AG04450 (cell line): ENCODE results near the gene ALG14. TPM values are rescaled to one million over a fixed set of nuclear protein-coding genes. Genes with fewer than 3 reads are reported as not detected.
A peak's percentile ranks its signal among the peaks of the same experiment; 100 is the strongest.

Experiments used
- CTCF ChIA-PET: fragments of 300-600, 350-600 bp; formaldehyde crosslinking; extraction: SDS; loops from one replicate; lab custom pipeline; 2022; ENCODE audit warnings: antibody characterized with exemption, inconsistent platforms; lab: Charles Lee
- POLR2A ChIA-PET: fragments of 350-600 bp; formaldehyde crosslinking; extraction: SDS; loops from one replicate; lab custom pipeline; 2021; ENCODE audit warnings: antibody characterized with exemption, inconsistent platforms; lab: Yijun Ruan, JAX
- DNase-seq: peaks from one replicate; pipeline ENCODE4 v3.0.0-alpha.2; 2011; ENCODE audit warnings: low read depth, low spot score
- H3K27ac ChIP-seq: one replicate; pipeline ENCODE4 v1.5.1; 2012; ENCODE audit warnings: low read depth, low read length, control low read depth
- H3K27me3 ChIP-seq: one replicate; pipeline ENCODE4 v1.6.0; 2012; ENCODE audit warnings: low read length; ENCODE audit not compliant: control insufficient read depth, insufficient read depth
- H3K4me3 ChIP-seq: 2 replicates; pipeline ENCODE4 v1.5.1; 2011; ENCODE audit warnings: mild to moderate bottlenecking, low read depth, low read length, control low read depth
- H3K9me3 ChIP-seq: 2 replicates; pipeline ENCODE4 v1.5.1; 2012; ENCODE audit warnings: low read length; ENCODE audit not compliant: control insufficient read depth, insufficient read depth
- polyA plus RNA-seq: library from polyadenylated mRNA; depleted of rRNA; stranded (reverse); fragments of >200 nt; gene quantifications from 2 replicates; pipeline ENCODE4 v1.2.3, GENCODE V29; 2011
- TF ChIP-seq, protein P1 (sequence below): IDR thresholded peaks from 2 replicates; pipeline ENCODE4 v1.5.1; 2011; ENCODE audit warnings: low read depth, low read length, control low read depth, inconsistent platforms

ALG14 gene
- polyA plus RNA-seq, 1 experiment: 3.1 TPM

DNA sequence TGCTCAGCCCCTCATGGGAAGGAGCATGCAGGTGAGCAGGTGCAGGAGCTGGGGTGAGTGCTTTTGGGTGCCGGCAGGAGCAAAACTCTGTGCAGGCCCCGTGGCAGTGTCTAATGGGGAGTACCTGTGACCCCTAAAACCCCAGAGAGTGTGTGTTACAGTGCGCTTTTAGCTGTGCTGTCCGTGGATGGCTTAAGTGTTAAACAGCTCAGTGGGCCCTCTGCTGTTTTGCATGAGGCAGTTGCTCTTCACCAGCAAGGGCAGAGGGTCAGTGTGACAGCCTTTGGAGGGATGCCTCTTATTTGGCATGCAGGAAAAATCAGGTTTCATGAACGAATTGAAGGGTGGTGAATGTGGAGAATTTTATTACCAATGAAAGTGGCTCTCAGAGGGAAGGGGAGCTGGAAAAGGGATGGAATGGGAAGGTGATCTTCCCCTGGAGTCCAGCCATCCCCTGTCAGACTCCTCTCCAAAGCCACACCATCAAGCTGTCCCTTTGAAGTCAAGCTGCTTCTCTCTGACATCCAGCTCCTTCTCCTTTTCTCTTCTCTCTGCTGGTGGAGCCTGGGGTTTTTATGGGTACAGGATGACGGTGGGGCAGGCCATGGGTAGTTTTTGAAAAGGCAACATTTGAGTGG, 17.0 kb upstream of the ALG14 start:
- ChIA-PET POLR2A (no interaction called here), CTCF (interaction anchor here (3.9 kb wide), 1 partner anchor 144 kb away, joined by 23 read pairs; the partner anchor contains the start of gene RWDD3)
- DNase-seq: no peak
- H3K4me3 ChIP-seq: no peak overlapping the region
- no peak overlapping the region for H3K27ac ChIP-seq
- TF ChIP-seq, protein P1, sequence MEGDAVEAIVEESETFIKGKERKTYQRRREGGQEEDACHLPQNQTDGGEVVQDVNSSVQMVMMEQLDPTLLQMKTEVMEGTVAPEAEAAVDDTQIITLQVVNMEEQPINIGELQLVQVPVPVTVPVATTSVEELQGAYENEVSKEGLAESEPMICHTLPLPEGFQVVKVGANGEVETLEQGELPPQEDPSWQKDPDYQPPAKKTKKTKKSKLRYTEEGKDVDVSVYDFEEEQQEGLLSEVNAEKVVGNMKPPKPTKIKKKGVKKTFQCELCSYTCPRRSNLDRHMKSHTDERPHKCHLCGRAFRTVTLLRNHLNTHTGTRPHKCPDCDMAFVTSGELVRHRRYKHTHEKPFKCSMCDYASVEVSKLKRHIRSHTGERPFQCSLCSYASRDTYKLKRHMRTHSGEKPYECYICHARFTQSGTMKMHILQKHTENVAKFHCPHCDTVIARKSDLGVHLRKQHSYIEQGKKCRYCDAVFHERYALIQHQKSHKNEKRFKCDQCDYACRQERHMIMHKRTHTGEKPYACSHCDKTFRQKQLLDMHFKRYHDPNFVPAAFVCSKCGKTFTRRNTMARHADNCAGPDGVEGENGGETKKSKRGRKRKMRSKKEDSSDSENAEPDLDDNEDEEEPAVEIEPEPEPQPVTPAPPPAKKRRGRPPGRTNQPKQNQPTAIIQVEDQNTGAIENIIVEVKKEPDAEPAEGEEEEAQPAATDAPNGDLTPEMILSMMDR: no peak
- no peaks in the 10 kb centered on the region for H3K27me3 ChIP-seq
- H3K9me3 ChIP-seq: peaks cover 15% of the 10 kb centered on the region

DNA sequence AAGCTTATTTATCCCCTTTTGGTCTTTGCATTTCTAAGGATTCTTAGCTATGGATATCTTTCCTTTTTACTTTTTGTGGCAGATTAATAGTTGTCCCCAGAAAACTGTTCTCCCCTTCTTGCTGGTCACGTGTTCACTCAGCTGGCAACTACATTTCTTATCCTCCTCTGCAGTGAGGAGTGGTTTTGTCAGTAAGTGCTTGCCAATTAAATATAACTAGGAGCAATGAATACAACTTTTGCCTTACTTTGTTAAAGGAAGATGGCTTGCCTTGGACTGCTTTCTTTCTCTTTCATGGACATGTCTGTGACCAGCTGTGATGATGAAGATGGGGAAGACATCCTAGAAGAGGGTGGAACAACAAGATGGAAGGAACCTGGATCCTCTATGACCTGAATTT, 15.6 kb upstream of the ALG14 start:
- H3K27ac ChIP-seq: no peak overlapping the region
- CTCF ChIA-PET: interaction anchor here (1.4 to 3.9 kb wide), 2 partner anchors 45 to 145 kb away, joined by 3 to 23 read pairs; partner anchors contain the start of gene RWDD3
- no peak for DNase-seq
- peaks cover 15% of the 10 kb centered on the region for H3K9me3 ChIP-seq
- POLR2A ChIA-PET: interaction anchor here (0.6 kb wide), 1 partner anchor 586 kb away, joined by 5 read pairs; no protein-coding TSS in a partner anchor
- TF ChIP-seq, protein P1: no peak
- H3K27me3 ChIP-seq: no peaks in the 10 kb centered on the region
- H3K4me3 ChIP-seq: no peak overlapping the region

DNA sequence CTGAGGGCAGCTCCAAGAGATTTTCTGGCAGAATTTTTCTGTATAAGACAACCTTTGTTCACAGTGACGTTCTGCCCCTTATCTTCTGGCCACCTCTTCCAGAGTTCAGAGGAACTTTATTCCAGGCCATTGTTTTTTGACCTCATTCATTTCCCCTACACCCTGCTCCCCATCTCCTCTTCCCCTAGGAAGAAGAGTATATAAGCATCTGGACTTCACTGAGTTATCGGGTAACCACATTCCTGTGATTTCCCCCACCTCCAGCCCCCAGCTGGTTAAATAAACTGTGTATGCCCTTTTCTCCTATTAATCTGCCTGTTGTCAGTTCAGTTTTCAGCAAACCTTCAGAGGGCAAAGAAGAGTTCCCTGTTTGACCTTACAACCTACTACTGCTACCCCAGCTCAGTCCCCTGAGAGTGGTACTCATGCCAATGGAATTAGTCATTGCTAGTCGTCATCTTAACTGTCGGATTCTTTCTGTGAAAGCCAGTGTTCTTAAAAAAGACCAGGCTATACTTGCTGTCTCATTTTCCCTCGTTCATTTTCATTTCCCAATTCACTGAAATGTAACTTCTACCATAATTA, 14.3 kb upstream of the ALG14 start:
- CTCF ChIA-PET: interaction anchor here (1.4 to 3.9 kb wide), 2 partner anchors 44 to 147 kb away, joined by 3 to 23 read pairs; partner anchors contain the start of gene RWDD3

DNA sequence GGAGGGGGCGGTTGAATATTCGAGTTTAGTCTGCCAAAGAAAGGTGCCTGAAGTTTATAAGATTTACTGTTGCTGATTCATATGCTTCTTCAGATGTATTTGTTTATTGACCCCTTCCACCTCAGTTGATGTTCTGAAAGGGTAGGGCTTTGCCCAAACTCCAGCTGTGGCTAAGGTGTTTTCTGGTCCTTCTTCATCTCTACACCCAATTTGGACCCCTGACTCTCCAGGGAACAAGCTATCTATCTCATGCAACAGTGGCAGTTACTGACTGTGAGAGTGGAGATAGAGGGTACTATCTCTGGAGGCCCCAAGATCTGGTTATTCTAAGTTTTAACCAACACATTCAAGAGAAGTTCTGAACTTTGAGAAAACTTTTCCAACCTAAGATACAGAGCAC, 12.6 kb upstream of the ALG14 start:
- ChIA-PET POLR2A (no interaction called here), CTCF (interaction anchor here (1.0 to 2.8 kb wide), 8 partner anchors 12 to 153 kb away, joined by 3 to 19 read pairs (median 4); partner anchors contain the start of genes ALG14 and RWDD3)
- TF ChIP-seq, protein P1: no peak

More for the DNA sequence above, 14.3 kb upstream of the ALG14 start:
- DNase-seq: peak; percentile 65
- Histone ChIP-seq H3K27ac (peak overlapping the region; percentile 62), H3K9me3 (peaks cover 15% of the 10 kb centered on the region), H3K4me3 (peak overlapping the region; percentile 17; the same call in 1 of the 2 replicates), H3K27me3 (no peaks in the 10 kb centered on the region)
- POLR2A ChIA-PET: interaction anchor here (1.0 kb wide), 2 partner anchors 14 to 147 kb away, joined by 3 read pairs; partner anchors contain the start of gene ALG14
- TF ChIP-seq, protein P1: no peak

More for the DNA sequence above, 12.6 kb upstream of the ALG14 start:
- Histone ChIP-seq H3K27ac (no peak overlapping the region), H3K4me3 (no peak overlapping the region), H3K27me3 (no peaks in the 10 kb centered on the region), H3K9me3 (peaks cover 8% of the 10 kb centered on the region)
- DNase-seq: no peak
